Measurements from ENCODE around the gene FRS2. TPM values are rescaled to one million over a fixed set of nuclear protein-coding genes. Genes with fewer than 3 reads are reported as not detected.

The FRS2 gene, protein sequence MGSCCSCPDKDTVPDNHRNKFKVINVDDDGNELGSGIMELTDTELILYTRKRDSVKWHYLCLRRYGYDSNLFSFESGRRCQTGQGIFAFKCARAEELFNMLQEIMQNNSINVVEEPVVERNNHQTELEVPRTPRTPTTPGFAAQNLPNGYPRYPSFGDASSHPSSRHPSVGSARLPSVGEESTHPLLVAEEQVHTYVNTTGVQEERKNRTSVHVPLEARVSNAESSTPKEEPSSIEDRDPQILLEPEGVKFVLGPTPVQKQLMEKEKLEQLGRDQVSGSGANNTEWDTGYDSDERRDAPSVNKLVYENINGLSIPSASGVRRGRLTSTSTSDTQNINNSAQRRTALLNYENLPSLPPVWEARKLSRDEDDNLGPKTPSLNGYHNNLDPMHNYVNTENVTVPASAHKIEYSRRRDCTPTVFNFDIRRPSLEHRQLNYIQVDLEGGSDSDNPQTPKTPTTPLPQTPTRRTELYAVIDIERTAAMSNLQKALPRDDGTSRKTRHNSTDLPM
- total RNA-seq = 37.7 TPM

- peaks cover 4 to 13% of the 10 kb centered on the region in 2 donors for H3K4me1 ChIP-seq
Measured at GRCh38 chr12:69470189-69471075, at the start of gene FRS2. Gene FRS2 (plus strand): TSS chr12:69470388. CDS start chr12:69569031, 98,643 bp downstream.

GRCh38 chr12:69421548-69421947 is 48.6 kb upstream of the FRS2 start:
- Histone ChIP-seq H3K27me3 (no peaks in the 10 kb centered on the region), H3K36me3 (no peaks in the 10 kb centered on the region), H3K4me3 (no peak overlapping the region), H3K9me3 (no peaks in the 10 kb centered on the region), H3K27ac (no peak overlapping the region), H3K4me1 (peaks cover 0 to 1% of the 10 kb centered on the region in 2 donors)
- no peak for DNase-seq (ENCODE audit: low spot score in 2 of 2)
- TF ChIP-seq CTCF (IDR thresholded peaks at IDR 0.05) = no peak
- intact Hi-C loops (cut with DNase I) = no loop called here

More at GRCh38 chr12:69470189-69471075, at the start of gene FRS2:
- peak within 1 kb of the TSS; percentile 95 to 96 for H3K4me3 ChIP-seq
- peak within 1 kb of the TSS; percentile 95 for H3K27ac ChIP-seq
- peak; percentile 37 to 94 for DNase-seq (ENCODE audit: low spot score in 2 of 2)
- no peaks in the 10 kb centered on the region for H3K27me3 ChIP-seq
- peak in 1 of 3 experiments; percentile 36 for TF ChIP-seq CTCF (IDR thresholded peaks at IDR 0.05)
- no peaks in the 10 kb centered on the region for H3K9me3 ChIP-seq
- intact Hi-C loops (cut with DNase I) = loop anchor here (2.0 to 5.0 kb wide), 4 partner anchors 38 to 100 kb away; no protein-coding TSS in a partner anchor
- H3K36me3 ChIP-seq = no peaks in the 10 kb centered on the region

DNA sequence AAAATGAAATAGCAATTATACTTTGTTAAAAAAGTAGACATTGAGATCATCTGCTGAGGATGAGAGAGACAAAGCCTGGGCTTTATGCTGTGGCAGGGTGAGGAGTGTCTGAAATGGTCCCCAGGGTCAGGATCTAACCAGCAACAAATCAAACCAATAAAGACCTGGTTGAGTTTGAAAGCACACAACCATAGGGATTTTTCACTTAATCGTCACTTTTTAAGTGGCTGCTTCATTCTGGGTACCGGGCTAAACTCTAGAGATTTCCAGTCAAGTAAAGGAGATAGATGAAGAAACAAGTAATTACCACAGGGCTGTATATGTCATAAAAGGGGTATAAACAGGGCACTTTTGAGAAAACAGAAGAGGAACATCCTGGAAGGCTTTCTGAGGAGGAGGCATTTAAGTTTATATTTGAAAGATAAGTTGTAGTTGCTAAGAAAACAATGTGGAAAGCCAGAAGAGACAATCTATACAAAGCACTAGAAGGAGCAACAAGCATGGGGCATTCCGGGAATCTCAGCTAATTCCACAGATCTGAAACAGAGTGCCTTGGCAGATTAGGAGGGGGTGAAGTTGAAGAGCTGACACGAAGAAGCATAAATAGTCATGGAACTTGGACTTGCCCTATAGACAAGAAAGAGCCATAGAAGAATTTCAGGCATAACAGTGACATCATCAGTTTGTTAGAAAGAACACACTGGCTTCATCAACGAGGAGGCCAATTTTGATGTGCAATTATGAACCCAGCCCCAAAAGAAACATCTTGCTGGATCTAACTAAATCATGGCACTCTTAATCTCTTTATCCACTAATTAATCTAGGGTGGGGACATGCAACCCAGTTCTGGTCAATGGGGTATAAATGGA is 46.9 kb upstream of the FRS2 start:
- Histone ChIP-seq H3K9me3 (no peaks in the 10 kb centered on the region), H3K27ac (no peak overlapping the region), H3K36me3 (no peaks in the 10 kb centered on the region), H3K4me3 (no peak overlapping the region), H3K4me1 (no peaks in the 10 kb centered on the region), H3K27me3 (no peaks in the 10 kb centered on the region)
- intact Hi-C loops (cut with DNase I) = no loop called here
- no peak for DNase-seq (ENCODE audit: low spot score in 2 of 2)
- no peak for TF ChIP-seq CTCF (IDR thresholded peaks at IDR 0.05)

- Histone ChIP-seq H3K27ac (no peak overlapping the region), H3K36me3 (no peaks in the 10 kb centered on the region), H3K9me3 (no peaks in the 10 kb centered on the region), H3K27me3 (no peaks in the 10 kb centered on the region), H3K4me3 (no peak overlapping the region), H3K4me1 (peaks cover 0 to 2% of the 10 kb centered on the region in 2 donors)
- no peak for DNase-seq (ENCODE audit: low spot score in 2 of 2)
- no peak for TF ChIP-seq CTCF (IDR thresholded peaks at IDR 0.05)
- intact Hi-C loops (cut with DNase I) = no loop called here
Measured at GRCh38 chr12:69425417-69425816, 44.8 kb upstream of the FRS2 start.

All from ascending aorta (tissue), 2 donors.